Duodenal mucosa (tissue), 2 donors: ENCODE data around the gene IMPA2.

Experiments
- H3K27ac ChIP-seq: one replicate; pipeline ENCODE4 v1.7.0; 2013; ENCODE audit warnings: low read depth, low read length
- H3K27me3 ChIP-seq, 2 donors: one replicate each; pipeline ENCODE4 v1.7.0; 2013; ENCODE audit warnings: low read length in 2 of 2, control low read depth in 1 of 2; ENCODE audit not compliant: insufficient read depth in 2 of 2, control insufficient read depth in 1 of 2
- H3K36me3 ChIP-seq, 2 donors: one replicate each; pipeline ENCODE4 v1.7.0; 2013; ENCODE audit warnings: low read length in 2 of 2, control low read depth in 1 of 2; ENCODE audit not compliant: insufficient read depth in 2 of 2, control insufficient read depth in 1 of 2
- H3K4me1 ChIP-seq, 2 donors: one replicate each; pipeline ENCODE4 v1.7.0; 2013; ENCODE audit warnings: low read length in 2 of 2, control low read depth in 1 of 2; ENCODE audit not compliant: insufficient read depth in 2 of 2, control insufficient read depth in 1 of 2
- H3K4me3 ChIP-seq, 2 donors: one replicate each; pipeline ENCODE4 v1.7.0; 2013; ENCODE audit warnings: low read length in 2 of 2, low read depth in 1 of 2
- H3K9ac ChIP-seq, 2 donors: one replicate each; pipeline ENCODE4 v1.7.0; 2013; ENCODE audit warnings: low read length in 2 of 2, low read depth in 1 of 2
- H3K9me3 ChIP-seq, 2 donors: one replicate each; pipeline ENCODE4 v1.7.0; 2013; ENCODE audit warnings: low read length in 2 of 2, control low read depth in 1 of 2; ENCODE audit not compliant: control insufficient read depth in 1 of 2

Gene IMPA2

DNA sequence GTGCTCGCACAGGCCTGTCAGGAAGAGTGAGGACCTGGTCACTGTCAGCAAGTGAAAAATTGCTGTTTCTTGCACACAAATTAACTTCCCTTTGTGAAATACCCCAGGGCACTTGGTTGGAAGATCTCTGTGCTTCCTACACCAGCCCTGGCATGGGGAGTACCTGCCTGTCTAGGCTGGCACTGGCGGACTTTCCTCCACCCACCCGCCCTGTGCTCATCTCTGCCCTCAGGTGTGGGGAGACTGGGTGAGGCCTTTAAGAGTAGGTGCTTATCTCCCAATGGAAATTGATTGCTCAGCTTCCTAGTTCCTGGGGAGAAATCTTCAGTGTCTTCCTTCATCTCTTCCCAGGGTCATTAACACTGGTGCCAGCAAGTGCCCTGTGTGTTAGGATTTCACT is 42.1 kb downstream of the IMPA2 start:
- Histone ChIP-seq H3K27me3 (no peaks in the 10 kb centered on the region), H3K4me3 (no peak overlapping the region), H3K9me3 (no peaks in the 10 kb centered on the region), H3K27ac (no peak overlapping the region), H3K36me3 (peaks cover 0 to 9% of the 10 kb centered on the region in 2 donors), H3K4me1 (no peaks in the 10 kb centered on the region), H3K9ac (no peak overlapping the region)

DNA sequence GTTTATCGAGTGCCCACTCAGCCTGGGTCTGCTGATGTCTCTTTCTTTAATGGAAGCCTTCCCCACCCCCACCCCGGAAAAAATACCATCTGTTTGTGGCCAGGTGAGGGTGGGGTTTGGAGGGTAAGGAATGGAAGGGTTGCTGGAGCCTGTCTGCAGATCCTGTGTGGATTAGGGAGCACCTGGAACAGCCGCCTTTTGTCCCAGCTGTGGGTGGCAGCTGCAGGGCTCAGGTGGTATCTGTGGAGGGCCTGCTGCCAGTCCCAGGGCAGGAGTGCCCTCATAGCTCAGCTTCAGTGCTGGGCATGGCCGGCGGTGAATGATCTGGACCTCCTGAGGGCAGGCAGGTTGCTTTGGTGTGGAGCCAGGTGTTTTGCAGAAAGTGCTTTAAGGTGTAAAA is 45.3 kb downstream of the IMPA2 start:
- H3K4me3 ChIP-seq = no peak overlapping the region
- no peaks in the 10 kb centered on the region for H3K9me3 ChIP-seq
- no peaks in the 10 kb centered on the region for H3K27me3 ChIP-seq
- no peaks in the 10 kb centered on the region for H3K4me1 ChIP-seq
- peaks cover 0 to 25% of the 10 kb centered on the region in 2 donors for H3K36me3 ChIP-seq
- H3K9ac ChIP-seq = no peak overlapping the region
- H3K27ac ChIP-seq = no peak overlapping the region

DNA sequence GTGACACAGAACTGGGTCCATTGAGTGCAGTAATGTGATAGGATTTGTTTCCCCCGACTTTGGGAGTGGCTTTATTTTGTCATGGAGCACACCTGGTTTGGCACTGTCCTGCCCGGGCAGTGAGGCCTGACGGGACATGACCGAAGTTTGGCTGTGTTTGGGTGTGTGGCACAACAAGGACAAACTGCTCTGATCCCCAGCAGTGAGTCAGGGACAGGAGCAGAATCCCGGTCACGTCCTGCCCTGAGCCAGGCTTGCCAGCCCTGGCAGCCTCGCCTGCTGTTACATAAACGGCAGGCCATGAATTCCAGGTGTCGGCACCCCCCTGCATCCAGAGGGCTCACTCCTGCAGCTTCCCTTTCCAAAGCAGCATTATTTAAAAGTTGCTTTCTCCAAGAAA is 45.7 kb downstream of the IMPA2 start:
- H3K27me3 ChIP-seq = no peaks in the 10 kb centered on the region
- peaks cover 0 to 25% of the 10 kb centered on the region in 2 donors for H3K36me3 ChIP-seq
- H3K9me3 ChIP-seq = no peaks in the 10 kb centered on the region
- H3K27ac ChIP-seq = no peak overlapping the region
- no peak overlapping the region for H3K9ac ChIP-seq
- H3K4me3 ChIP-seq = no peak overlapping the region
- H3K4me1 ChIP-seq = no peaks in the 10 kb centered on the region

DNA sequence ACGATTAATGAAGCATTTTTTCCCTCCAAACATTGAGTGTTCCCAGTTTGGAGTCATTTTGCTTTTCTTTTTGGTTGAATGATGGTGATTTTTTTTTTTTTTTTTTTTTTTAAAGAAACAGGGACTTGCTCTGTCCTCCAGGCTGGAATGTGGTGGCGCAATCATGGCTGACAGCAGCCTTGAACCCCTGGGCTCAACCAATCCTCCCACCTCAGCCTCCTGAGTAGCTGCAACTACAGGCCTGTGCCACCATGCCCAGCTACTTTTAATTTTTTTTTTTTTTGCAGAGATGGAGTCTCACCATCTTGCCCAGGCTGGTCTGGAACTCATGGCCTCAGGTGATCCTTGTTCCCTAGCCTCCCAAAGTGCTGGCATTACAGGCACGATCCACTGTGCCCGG is 46.2 kb downstream of the IMPA2 start:
- H3K27ac ChIP-seq = no peak overlapping the region
- peaks cover 0 to 25% of the 10 kb centered on the region in 2 donors for H3K36me3 ChIP-seq
- H3K4me3 ChIP-seq = no peak overlapping the region
- H3K27me3 ChIP-seq = no peaks in the 10 kb centered on the region
- no peak overlapping the region for H3K9ac ChIP-seq
- H3K9me3 ChIP-seq = no peaks in the 10 kb centered on the region
- no peaks in the 10 kb centered on the region for H3K4me1 ChIP-seq

DNA sequence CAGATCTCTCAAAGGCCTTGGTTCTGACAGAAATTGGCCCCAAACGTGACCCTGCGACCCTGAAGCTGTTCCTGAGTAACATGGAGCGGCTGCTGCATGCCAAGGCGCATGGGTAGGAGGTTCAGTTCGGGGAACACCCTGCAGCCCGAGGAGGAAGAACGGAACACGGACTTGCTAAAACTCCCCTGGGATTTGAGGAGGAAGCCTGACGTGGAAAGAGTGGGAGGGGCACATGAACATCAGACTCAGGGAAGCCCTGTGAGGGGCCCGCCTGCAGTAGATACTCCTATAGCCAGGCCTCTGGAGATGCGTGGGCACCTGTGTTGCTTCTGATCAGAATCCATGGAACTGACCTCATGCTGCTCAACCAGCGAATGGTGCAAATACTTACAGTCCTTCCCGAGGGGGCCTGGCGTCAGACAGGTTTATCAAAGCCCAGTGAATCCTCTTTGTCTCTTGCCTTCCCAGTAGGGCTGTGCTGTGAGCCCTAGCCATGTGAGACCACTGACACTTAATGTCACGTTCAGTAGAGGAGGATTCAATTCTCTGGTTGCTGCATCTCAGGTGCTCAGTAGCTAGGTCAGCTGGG is 46.8 kb downstream of the IMPA2 start:
- Histone ChIP-seq H3K9me3 (no peaks in the 10 kb centered on the region), H3K4me1 (no peaks in the 10 kb centered on the region), H3K9ac (no peak overlapping the region), H3K27me3 (no peaks in the 10 kb centered on the region), H3K4me3 (no peak overlapping the region), H3K27ac (no peak overlapping the region), H3K36me3 (peaks cover 3 to 25% of the 10 kb centered on the region in 2 donors)

DNA sequence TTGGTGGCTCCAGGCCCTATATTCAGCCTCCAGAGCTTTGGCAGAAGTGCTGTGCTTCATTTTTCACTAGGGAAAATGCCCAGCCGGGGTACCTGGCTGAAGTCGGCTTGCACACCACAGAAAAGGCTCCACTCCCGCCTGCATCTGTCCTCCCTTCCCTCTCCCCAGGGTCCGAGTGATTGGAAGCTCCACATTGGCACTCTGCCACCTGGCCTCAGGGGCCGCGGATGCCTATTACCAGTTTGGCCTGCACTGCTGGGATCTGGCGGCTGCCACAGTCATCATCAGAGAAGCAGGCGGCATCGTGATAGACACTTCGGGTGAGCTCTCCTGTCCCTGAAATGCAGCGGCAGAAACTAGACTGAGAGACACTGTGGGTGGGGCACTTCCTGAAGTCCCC is 47.4 kb downstream of the IMPA2 start:
- H3K9ac ChIP-seq = no peak overlapping the region
- H3K4me3 ChIP-seq = no peak overlapping the region
- H3K27me3 ChIP-seq = no peaks in the 10 kb centered on the region
- H3K36me3 ChIP-seq = peaks cover 3 to 25% of the 10 kb centered on the region in 2 donors
- no peaks in the 10 kb centered on the region for H3K9me3 ChIP-seq
- no peaks in the 10 kb centered on the region for H3K4me1 ChIP-seq
- no peak overlapping the region for H3K27ac ChIP-seq

DNA sequence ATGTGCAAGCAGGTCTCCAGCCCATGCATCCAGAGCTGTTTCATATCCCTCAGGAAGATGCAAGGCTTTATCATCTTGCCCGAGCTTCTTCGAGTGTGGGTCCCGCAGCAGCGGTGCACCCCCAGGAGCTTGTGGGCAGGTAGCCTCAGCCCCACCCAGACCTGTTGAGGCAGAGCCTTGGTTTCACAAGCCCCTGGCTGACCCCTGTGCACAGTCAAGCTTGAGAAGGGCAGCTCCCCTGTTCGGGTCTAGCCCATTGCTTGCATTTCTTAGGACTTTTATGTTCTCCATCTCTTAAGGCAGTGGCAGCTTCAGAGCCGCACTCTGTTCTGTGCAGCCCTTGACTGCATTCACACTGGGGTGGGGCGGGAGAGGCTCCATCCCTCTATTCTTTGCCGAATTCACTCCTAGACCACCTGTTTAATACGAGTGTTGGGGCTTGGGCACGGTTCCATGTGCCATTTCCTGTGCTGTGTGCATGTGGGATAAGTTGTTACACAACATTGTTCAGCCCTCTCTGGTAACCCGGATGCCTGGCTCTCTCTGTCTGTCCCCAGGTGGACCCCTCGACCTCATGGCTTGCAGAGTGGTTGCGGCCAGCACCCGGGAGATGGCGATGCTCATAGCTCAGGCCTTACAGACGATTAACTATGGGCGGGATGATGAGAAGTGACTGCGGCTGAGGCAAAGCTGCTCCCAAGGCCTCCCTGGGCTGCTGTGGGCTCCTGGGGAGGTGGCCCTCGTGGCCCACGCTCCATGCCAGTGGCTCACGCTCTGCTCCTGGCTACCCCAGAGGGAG is 48.7 kb downstream of the IMPA2 start:
- Histone ChIP-seq H3K4me1 (no peaks in the 10 kb centered on the region), H3K27me3 (no peaks in the 10 kb centered on the region), H3K4me3 (no peak overlapping the region), H3K36me3 (peaks cover 3 to 25% of the 10 kb centered on the region in 2 donors), H3K9ac (no peak overlapping the region), H3K27ac (no peak overlapping the region), H3K9me3 (no peaks in the 10 kb centered on the region)

DNA sequence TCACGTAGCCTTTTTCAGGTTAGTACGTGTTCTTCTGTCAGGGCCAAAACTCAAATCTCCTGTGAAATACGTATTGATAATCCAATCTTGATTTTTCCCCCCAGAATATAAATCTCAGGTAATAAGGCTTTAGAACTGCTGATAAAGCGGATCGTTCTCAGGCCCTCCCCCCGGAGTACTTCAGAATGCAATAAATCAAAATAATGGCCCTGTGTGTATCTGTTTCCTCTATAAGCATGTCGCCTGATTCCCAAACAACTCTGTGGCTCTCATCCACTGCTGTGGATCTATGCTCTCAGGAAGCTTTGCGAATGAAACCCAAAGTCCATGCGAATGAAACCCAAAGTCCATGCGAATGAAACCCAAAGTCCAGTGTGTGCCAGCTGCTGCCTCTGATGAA is 49.4 kb downstream of the IMPA2 start:
- Histone ChIP-seq H3K27me3 (no peaks in the 10 kb centered on the region), H3K4me3 (no peak overlapping the region), H3K36me3 (peaks cover 3 to 25% of the 10 kb centered on the region in 2 donors), H3K27ac (no peak overlapping the region), H3K9me3 (no peaks in the 10 kb centered on the region), H3K9ac (no peak overlapping the region), H3K4me1 (no peaks in the 10 kb centered on the region)

DNA sequence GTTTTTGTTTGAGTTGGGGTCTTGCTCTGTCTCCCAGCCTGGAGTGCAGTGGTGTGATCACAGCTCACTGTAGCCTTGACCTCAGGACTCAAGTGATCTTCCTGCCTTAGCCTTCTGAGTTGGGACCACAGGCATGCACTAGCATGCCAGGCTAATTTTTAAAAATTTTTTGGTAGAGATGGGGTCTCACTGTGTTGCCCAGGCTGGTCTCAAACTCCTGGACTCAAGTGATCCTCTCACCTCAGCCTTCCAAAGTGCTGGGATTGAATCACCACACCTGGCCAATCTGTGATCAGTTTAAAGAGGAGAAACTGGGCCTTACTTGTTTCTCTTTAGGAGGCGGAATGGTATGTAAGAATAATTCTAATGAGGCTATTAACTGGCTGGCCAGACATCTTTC is 49.9 kb downstream of the IMPA2 start:
- H3K27me3 ChIP-seq = no peaks in the 10 kb centered on the region
- no peaks in the 10 kb centered on the region for H3K9me3 ChIP-seq
- H3K36me3 ChIP-seq = peaks cover 3 to 25% of the 10 kb centered on the region in 2 donors
- H3K27ac ChIP-seq = no peak overlapping the region
- no peak overlapping the region for H3K9ac ChIP-seq
- no peaks in the 10 kb centered on the region for H3K4me1 ChIP-seq
- no peak overlapping the region for H3K4me3 ChIP-seq

DNA sequence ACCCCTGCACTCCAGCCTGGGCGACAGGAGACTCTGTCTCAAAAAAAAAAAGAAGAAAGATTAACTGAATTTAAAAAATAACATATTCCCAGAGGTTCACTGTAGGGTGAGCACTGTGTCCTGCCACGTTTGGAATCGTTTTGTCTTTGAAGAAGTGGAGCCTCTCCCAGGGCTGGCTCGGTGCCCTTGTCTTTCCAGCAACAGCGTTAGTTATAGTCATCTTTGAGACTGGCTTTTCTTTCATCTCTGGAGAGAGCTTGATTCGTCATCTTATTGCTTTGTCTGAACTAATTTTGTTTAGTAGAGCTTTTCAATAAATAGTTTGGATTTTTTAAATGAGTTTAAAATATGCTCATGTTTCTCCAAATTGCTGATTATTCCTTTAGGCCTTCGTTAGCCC is 50.5 kb downstream of the IMPA2 start:
- peaks cover 3 to 25% of the 10 kb centered on the region in 2 donors for H3K36me3 ChIP-seq
- H3K27me3 ChIP-seq = no peaks in the 10 kb centered on the region
- H3K9me3 ChIP-seq = no peaks in the 10 kb centered on the region

More for the DNA sequence above, 50.5 kb downstream of the IMPA2 start:
- Histone ChIP-seq H3K27ac (no peak overlapping the region), H3K9ac (no peak overlapping the region), H3K4me1 (no peaks in the 10 kb centered on the region), H3K4me3 (no peak overlapping the region)
